Peyer's patch (tissue), 4 donors: Measurements from ENCODE around the gene TRAPPC10. TPM values are rescaled to one million over a fixed set of nuclear protein-coding genes. Genes with fewer than 3 reads are reported as not detected.
A peak's percentile ranks its signal among the peaks of the same experiment; 100 is the strongest.

Experiments
- DNase-seq, 3 donors: peaks; one replicate each; pipeline ENCODE4 v3.0.0-alpha.2; 2017 to 2019
- H3K27ac ChIP-seq, 4 donors: fragments of 200-600 bp; sonication (generic); one replicate each; pipeline ENCODE4 v1.5.1; 2016 to 2019
- H3K27me3 ChIP-seq, 2 donors: fragments of 200-600 bp; sonication (generic); one replicate each; pipeline ENCODE4 v1.5.1; 2019
- H3K36me3 ChIP-seq, 3 donors: fragments of 200-600 bp; sonication (generic); one replicate each; pipeline ENCODE4 v1.5.1; 2016 to 2019
- H3K4me1 ChIP-seq, 4 donors: fragments of 200-600 bp; sonication (generic); one replicate each; pipeline ENCODE4 v1.5.1; 2016 to 2019
- H3K4me3 ChIP-seq, 4 donors: fragments of 200-600 bp; sonication (generic); 1 replicate in 3 of 4; 2 replicates in 1 of 4; pipeline ENCODE4 v1.5.1; 2016 to 2019; ENCODE audit warnings: mild to moderate bottlenecking in 1 of 4
- H3K9me3 ChIP-seq, 4 donors: fragments of 200-600 bp; sonication (generic); one replicate each; pipeline ENCODE4 v1.5.1; 2016 to 2019; ENCODE audit warnings: mild to moderate bottlenecking in 1 of 4
- POLR2A ChIP-seq, 2 donors: fragments of 450-650 bp; IDR thresholded peaks; one replicate each; pipeline ENCODE4 v1.5.1; 2017; ENCODE audit warnings: antibody characterized with exemption in 2 of 2, mild to moderate bottlenecking in 2 of 2, moderate library complexity in 2 of 2
- total RNA-seq, 4 donors: library from RNA; depleted of rRNA; stranded (reverse); fragments of >200 nt; gene quantifications; one replicate each; pipeline ENCODE4 v1.1.0, GENCODE V29; 2016
- TF ChIP-seq, protein P1 (sequence below), 6 experiments: fragments of 450-650 bp in 4 of 6; fragments of 200-600 bp in 2 of 6; sonication (generic) in 1 of 6; IDR thresholded peaks; one replicate each; pipeline ENCODE4 v1.5.1; 2017 to 2019; ENCODE audit warnings: antibody characterized with exemption in 6 of 6, mild to moderate bottlenecking in 3 of 6, moderate library complexity in 1 of 6

Gene TRAPPC10
- total RNA-seq, 4 donors from 2014 or later: 62.2 to 153 (median 93.0) TPM

DNA sequence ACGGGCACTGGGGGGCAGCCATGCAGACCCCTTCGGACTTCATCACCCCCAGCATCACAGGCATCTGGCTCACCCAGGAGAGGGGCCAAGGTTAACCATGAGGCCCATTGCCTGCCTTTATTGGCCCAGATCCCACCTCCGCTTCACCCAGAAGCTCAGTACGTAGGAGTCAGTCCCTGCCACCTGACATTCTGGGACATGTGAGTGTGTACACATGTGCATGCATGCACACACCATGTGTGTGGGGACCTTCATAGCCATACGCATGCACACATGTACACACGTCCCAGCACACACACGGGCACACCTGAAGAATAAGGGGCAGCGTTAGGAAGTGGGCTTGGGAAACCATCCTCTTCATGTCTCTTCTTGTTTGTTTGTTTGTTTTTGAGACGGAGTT lies 24.1 kb upstream of the TRAPPC10 start:
- peaks cover 0 to 13% (median 0%) of the 10 kb centered on the region in 3 donors for H3K36me3 ChIP-seq
- H3K27me3 ChIP-seq: no peaks in the 10 kb centered on the region
- TF ChIP-seq, protein P1, sequence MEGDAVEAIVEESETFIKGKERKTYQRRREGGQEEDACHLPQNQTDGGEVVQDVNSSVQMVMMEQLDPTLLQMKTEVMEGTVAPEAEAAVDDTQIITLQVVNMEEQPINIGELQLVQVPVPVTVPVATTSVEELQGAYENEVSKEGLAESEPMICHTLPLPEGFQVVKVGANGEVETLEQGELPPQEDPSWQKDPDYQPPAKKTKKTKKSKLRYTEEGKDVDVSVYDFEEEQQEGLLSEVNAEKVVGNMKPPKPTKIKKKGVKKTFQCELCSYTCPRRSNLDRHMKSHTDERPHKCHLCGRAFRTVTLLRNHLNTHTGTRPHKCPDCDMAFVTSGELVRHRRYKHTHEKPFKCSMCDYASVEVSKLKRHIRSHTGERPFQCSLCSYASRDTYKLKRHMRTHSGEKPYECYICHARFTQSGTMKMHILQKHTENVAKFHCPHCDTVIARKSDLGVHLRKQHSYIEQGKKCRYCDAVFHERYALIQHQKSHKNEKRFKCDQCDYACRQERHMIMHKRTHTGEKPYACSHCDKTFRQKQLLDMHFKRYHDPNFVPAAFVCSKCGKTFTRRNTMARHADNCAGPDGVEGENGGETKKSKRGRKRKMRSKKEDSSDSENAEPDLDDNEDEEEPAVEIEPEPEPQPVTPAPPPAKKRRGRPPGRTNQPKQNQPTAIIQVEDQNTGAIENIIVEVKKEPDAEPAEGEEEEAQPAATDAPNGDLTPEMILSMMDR (IDR thresholded peaks at IDR 0.05): no peak
- no peak for TF ChIP-seq POLR2A (IDR thresholded peaks at IDR 0.05)
- no peaks in the 10 kb centered on the region for H3K9me3 ChIP-seq
- H3K27ac ChIP-seq: no peak overlapping the region
- no peak overlapping the region for H3K4me3 ChIP-seq
- peaks cover 0 to 3% (median 0%) of the 10 kb centered on the region in 4 donors for H3K4me1 ChIP-seq
- DNase-seq: no peak

- DNase-seq: no peak
- peaks cover 0 to 7% (median 0%) of the 10 kb centered on the region in 3 donors for H3K36me3 ChIP-seq
- H3K4me3 ChIP-seq: no peak overlapping the region
- no peak for TF ChIP-seq POLR2A (IDR thresholded peaks at IDR 0.05)
- TF ChIP-seq, protein P1 (IDR thresholded peaks at IDR 0.05): no peak
- H3K9me3 ChIP-seq: no peaks in the 10 kb centered on the region
- H3K27me3 ChIP-seq: no peaks in the 10 kb centered on the region
- H3K4me1 ChIP-seq: peaks cover 0 to 3% (median 0%) of the 10 kb centered on the region in 4 donors
- H3K27ac ChIP-seq: no peak overlapping the region
Observed at GRCh38 chr21:43988506-43989230, 23.4 kb upstream of the TRAPPC10 start.

DNA sequence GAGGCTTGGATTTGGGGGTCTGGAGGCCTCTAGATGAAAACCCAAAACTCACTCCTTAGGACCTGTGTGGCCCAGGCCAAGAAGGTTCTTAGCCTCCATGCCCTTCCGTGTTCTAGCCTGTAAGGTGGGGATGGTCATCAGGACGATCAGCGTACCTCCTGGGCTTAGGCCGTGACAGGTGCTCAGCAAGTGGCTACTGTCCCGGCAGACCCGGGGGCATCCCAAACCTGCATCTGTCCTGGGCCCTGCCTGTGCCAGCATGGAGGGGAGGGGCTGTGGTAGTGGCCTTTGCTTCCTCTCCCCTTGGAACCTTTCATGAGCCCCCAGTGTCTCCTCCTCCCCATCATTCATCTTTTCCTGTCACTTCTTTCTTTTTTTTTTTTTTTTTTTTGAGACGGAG lies 22.7 kb upstream of the TRAPPC10 start:
- no peak overlapping the region for H3K27ac ChIP-seq
- no peaks in the 10 kb centered on the region for H3K9me3 ChIP-seq
- TF ChIP-seq POLR2A (IDR thresholded peaks at IDR 0.05): no peak
- TF ChIP-seq, protein P1 (IDR thresholded peaks at IDR 0.05): no peak
- H3K27me3 ChIP-seq: no peaks in the 10 kb centered on the region
- peaks cover 0 to 3% (median 0%) of the 10 kb centered on the region in 4 donors for H3K4me1 ChIP-seq
- DNase-seq: no peak
- H3K36me3 ChIP-seq: no peaks in the 10 kb centered on the region
- no peak overlapping the region for H3K4me3 ChIP-seq

GRCh38 chr21:43991447-43991991 lies 20.6 kb upstream of the TRAPPC10 start:
- H3K27me3 ChIP-seq: no peaks in the 10 kb centered on the region
- no peaks in the 10 kb centered on the region for H3K9me3 ChIP-seq
- DNase-seq: no peak
- H3K27ac ChIP-seq: no peak overlapping the region
- H3K4me3 ChIP-seq: no peak overlapping the region
- no peaks in the 10 kb centered on the region for H3K36me3 ChIP-seq
- no peaks in the 10 kb centered on the region for H3K4me1 ChIP-seq
- no peak for TF ChIP-seq POLR2A (IDR thresholded peaks at IDR 0.05)
- TF ChIP-seq, protein P1 (IDR thresholded peaks at IDR 0.05): no peak

DNA sequence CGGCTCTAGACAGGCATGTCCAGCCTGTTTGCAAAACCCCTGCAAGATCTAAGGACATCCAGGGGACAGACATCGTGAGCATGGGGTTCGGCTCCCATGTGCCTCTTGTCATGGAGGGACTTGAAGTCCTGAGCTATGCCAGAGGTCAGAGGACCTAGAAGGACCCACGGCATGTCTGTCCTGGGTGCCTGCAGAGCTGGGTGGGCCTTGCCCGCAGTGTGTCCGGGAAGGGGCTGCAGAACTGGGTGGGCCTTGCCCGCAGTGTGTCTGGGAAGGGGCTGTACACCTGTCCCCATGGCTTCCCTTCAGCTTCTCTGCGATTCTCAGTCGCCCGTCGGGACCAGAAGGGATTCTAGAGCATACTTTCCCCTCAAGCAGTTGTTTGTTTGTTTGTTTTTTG lies 20.0 kb upstream of the TRAPPC10 start:
- H3K4me1 ChIP-seq: no peaks in the 10 kb centered on the region
- no peaks in the 10 kb centered on the region for H3K36me3 ChIP-seq
- no peaks in the 10 kb centered on the region for H3K9me3 ChIP-seq
- H3K4me3 ChIP-seq: no peak overlapping the region
- DNase-seq: peak in 1 of 3 donors; percentile 7
- TF ChIP-seq POLR2A (IDR thresholded peaks at IDR 0.05): no peak
- TF ChIP-seq, protein P1 (IDR thresholded peaks at IDR 0.05): no peak
- H3K27ac ChIP-seq: no peak overlapping the region
- no peaks in the 10 kb centered on the region for H3K27me3 ChIP-seq
